Stimulated activated naive B cell treated with anti-CD40 and anti-IgM and Interleukin-4, amounts not matched to agents 10 μg/mL and 1 μg/mL and 100 μg/mL, for 72 hours (primary cell): ENCODE measurements around the gene TTLL10.
A peak's percentile ranks its signal among the peaks of the same experiment; 100 is the strongest.

Experiments
- ATAC-seq, 2 donors: fragments of 150-1000 bp; cut with Tn5 transposase; replicated peaks; 2 replicates each; pipeline ENCODE4 v1.10.0; 2021; ENCODE audit warnings: moderate library complexity in 1 of 2
- DNase-seq: peaks from one replicate; pipeline ENCODE4 v3.0.0; 2021
- H3K27ac Mint-ChIP-seq: one replicate; pipeline ENCODE4 v1.8.0; 2022; ENCODE audit warnings: mild to moderate bottlenecking, mixed read lengths
- H3K27me3 Mint-ChIP-seq, 2 donors: one replicate each; pipeline ENCODE4 v1.8.0; 2022; ENCODE audit warnings: mixed read lengths in 2 of 2
- H3K36me3 Mint-ChIP-seq, 2 donors: one replicate each; pipeline ENCODE4 v1.8.0; 2022; ENCODE audit warnings: mixed read lengths in 2 of 2, mild to moderate bottlenecking in 1 of 2
- H3K4me1 Mint-ChIP-seq, 2 donors: one replicate each; pipeline ENCODE4 v1.8.0; 2022; ENCODE audit warnings: mixed read lengths in 2 of 2, mild to moderate bottlenecking in 1 of 2
- H3K4me3 Mint-ChIP-seq, 2 donors: one replicate each; pipeline ENCODE4 v1.8.0; 2022; ENCODE audit warnings: mild to moderate bottlenecking in 2 of 2, mixed read lengths in 2 of 2, moderate library complexity in 1 of 2
- H3K9me3 Mint-ChIP-seq, 2 donors: one replicate each; pipeline ENCODE4 v1.8.0; 2022; ENCODE audit warnings: mixed read lengths in 2 of 2, mild to moderate bottlenecking in 1 of 2

The TTLL10 gene, protein sequence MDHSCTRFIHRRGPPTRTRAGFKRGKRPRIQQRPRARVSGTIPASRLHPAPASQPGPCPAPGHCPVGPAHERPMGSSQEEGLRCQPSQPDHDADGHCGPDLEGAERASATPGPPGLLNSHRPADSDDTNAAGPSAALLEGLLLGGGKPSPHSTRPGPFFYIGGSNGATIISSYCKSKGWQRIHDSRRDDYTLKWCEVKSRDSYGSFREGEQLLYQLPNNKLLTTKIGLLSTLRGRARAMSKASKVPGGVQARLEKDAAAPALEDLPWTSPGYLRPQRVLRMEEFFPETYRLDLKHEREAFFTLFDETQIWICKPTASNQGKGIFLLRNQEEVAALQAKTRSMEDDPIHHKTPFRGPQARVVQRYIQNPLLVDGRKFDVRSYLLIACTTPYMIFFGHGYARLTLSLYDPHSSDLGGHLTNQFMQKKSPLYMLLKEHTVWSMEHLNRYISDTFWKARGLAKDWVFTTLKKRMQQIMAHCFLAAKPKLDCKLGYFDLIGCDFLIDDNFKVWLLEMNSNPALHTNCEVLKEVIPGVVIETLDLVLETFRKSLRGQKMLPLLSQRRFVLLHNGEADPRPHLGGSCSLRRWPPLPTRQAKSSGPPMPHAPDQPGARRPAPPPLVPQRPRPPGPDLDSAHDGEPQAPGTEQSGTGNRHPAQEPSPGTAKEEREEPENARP

DNA sequence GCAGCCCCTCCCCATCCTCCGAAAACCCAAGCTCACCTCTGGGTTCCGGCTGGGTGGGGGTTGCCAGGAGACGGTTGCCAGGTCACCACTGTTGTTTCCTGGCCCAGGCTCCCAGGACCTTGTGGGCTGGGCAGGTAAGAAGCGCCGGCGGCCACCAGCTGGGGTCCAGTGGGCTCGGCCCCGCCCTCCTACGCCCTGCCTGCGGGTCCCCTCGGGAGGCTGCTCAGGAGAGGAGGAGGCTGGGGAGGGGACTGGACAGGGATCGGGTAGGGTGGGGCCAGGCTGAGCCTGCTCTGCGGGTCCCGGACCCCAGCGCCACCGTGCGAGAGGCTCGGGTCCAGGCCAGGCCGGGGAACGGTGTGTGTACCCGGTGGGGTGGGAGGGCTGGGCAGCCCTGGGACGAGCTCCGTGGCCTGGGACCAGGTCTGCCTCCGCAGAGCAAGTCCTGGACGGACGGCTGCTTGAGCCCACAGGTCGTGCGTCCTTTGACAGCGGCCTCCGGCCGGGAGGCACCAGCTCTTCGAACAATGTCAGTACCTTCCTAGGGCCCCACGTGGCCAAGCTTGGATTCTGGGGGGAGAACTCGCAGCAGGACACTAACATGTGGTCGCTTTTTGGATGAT, at the start of gene TTLL10:
TTLL10 (plus strand) TSS at position 88 of the 623 bp plus-strand sequence. CDS start 5,336 bp downstream, outside the sequence.
- Mint-ChIP-seq H3K4me3 (peak within 1 kb of the TSS; percentile 4 to 53), H3K36me3 (no peaks in the 10 kb centered on the region), H3K27me3 (peaks cover 21 to 36% of the 10 kb centered on the region in 2 donors), H3K4me1 (peaks cover 21 to 75% of the 10 kb centered on the region in 2 donors), H3K27ac (peak within 1 kb of the TSS; percentile 25), H3K9me3 (no peaks in the 10 kb centered on the region)
- ATAC-seq = peak in 1 of 2 donors; percentile 18
- no peak for DNase-seq

DNA sequence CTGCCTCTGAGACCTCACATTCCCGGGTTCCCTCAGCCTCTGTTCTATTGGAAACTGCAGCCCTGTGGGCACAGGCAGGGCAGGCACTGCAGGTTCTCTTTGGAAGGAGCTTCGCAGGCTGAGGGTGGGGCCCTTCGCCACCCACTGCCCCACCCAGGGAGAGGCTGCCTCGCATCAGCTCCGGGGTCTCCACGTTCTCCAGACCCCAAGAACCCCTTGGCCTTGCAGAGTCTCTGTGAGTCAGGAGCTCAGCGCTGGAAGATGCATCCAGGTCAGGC, 49.2 kb upstream of the TTLL10 start:
- H3K27ac Mint-ChIP-seq = peak overlapping the region; percentile 81

DNA sequence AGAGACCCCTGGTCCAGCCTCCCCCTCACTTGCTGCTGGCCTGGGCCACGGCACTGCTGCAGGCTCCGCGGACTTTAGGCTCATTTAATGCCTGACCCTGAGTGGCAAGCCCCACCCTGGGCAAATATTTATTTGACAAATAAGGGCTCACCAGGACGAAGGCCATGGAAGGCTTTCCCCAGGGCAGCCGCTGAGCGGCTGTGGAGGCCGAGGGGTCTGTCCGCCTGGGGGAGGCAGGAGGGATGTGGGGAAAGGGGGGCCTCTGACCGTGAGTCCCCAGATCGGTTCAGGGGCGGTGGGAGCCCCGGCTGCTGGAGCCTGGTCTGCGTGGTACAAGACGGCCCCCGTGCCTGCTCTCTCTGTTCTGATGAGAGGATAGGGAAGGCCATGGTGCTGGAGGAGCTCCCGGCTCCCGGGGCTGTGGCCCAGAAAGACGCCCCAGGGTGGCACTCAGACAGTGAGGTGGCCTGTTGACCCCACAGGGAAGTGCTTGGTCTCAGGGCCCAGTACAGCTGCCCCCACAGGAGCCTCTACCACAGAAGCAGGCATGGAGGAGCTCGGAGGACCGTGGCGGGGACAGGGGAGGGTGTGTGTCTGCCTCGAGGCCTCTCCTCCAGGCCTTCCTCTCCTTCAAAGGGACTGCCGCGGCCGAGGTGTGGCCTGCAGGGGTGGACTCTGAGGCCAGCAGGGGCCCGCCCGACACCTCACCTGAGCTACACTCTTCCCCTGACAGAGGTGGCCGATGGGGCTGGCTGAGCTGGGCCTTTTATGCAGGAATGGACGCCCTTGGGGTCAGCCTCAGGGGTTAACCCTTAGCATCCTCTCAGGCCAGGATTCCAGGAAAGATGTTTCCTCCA, 48.7 kb upstream of the TTLL10 start:
- H3K4me3 Mint-ChIP-seq = no peak overlapping the region
- peaks cover 6 to 7% of the 10 kb centered on the region in 2 donors for H3K9me3 Mint-ChIP-seq
- peak overlapping the region; percentile 81 for H3K27ac Mint-ChIP-seq
- peaks cover 19 to 34% of the 10 kb centered on the region in 2 donors for H3K4me1 Mint-ChIP-seq
- H3K27me3 Mint-ChIP-seq = no peaks in the 10 kb centered on the region
- H3K36me3 Mint-ChIP-seq = peaks cover 4 to 5% of the 10 kb centered on the region in 2 donors
- DNase-seq (no peak), ATAC-seq (no peak)

More for the DNA sequence above, 49.2 kb upstream of the TTLL10 start:
- H3K4me1 Mint-ChIP-seq = peaks cover 19 to 34% of the 10 kb centered on the region in 2 donors
- peaks cover 4 to 5% of the 10 kb centered on the region in 2 donors for H3K36me3 Mint-ChIP-seq
- no peak for ATAC-seq
- H3K27me3 Mint-ChIP-seq = peaks cover 0 to 2% of the 10 kb centered on the region in 2 donors
- peaks cover 6 to 7% of the 10 kb centered on the region in 2 donors for H3K9me3 Mint-ChIP-seq
- no peak overlapping the region for H3K4me3 Mint-ChIP-seq
- DNase-seq = no peak

DNA sequence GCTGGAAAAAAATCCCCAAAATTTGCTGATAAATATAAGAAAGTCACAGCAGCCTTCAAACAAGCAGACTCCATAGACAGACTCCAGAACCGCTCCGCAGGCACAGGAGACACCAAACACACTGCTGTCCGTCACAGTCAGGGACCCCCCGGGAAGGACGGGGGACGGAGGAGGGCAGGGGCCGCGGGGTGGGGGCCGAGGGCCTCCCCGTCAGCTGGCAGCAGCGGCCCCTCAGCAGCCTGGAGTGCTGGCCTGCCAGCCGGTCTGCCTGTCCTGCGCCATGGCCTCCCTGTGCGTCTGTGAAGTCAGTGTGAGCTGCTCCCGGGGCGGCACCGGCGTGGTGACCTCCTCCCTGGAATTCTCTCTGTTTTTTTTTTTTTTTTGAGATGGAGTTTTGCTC, 47.7 kb upstream of the TTLL10 start:
- Mint-ChIP-seq H3K4me3 (no peak overlapping the region), H3K27ac (no peak overlapping the region), H3K4me1 (peaks cover 19 to 42% of the 10 kb centered on the region in 2 donors), H3K9me3 (peaks cover 6 to 7% of the 10 kb centered on the region in 2 donors), H3K36me3 (peaks cover 4 to 5% of the 10 kb centered on the region in 2 donors), H3K27me3 (no peaks in the 10 kb centered on the region)
- DNase-seq (no peak), ATAC-seq (no peak)

DNA sequence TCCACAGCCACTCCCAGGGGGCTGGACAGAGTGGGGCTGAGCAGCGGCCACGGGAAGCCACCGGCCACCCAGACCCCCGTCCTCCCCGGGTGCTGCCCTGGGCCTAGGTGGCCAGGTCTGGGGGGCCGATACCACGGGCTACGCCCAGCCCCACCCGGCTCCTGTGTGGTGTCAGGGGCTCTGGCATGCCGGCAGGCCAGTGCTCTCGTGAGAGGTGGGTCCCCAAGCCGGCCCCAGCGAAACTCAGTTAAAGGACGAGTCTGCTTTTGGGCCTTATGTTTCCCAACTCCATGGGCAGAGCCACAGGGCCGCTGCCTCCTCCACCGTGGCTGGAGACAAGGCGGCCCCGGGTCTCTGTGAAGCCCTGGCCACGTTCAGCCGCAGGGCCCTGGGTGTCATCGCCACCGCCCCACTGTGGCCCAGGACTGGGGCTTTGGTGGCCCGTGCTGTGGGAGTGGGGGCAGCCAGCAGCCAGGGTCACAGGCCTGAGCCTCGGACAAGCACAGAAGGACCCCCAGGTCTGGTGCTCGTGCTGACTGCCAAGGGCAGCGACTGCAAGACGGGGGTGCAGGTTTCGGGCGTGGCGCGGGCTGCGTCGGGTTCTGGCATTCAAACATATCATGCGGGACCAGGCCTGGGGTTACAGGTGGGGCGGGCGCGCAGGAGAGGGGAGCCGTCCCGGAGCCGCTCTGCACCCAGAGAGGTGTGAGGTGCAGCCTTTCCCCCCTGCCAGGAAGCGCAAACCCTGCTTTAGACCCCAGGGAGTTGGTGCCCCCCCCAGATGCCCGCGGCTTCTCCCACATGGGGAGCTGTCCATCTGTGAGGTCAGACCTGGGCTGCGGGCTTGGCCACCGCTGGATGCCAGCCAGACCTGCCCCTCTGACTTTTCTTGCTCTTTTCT, 45.9 kb upstream of the TTLL10 start:
- DNase-seq (no peak), ATAC-seq (no peak)
- Mint-ChIP-seq H3K4me3 (no peak overlapping the region), H3K9me3 (peaks cover 6 to 7% of the 10 kb centered on the region in 2 donors), H3K36me3 (peaks cover 4 to 5% of the 10 kb centered on the region in 2 donors), H3K27ac (no peak overlapping the region), H3K27me3 (no peaks in the 10 kb centered on the region), H3K4me1 (peaks cover 18 to 39% of the 10 kb centered on the region in 2 donors)

DNA sequence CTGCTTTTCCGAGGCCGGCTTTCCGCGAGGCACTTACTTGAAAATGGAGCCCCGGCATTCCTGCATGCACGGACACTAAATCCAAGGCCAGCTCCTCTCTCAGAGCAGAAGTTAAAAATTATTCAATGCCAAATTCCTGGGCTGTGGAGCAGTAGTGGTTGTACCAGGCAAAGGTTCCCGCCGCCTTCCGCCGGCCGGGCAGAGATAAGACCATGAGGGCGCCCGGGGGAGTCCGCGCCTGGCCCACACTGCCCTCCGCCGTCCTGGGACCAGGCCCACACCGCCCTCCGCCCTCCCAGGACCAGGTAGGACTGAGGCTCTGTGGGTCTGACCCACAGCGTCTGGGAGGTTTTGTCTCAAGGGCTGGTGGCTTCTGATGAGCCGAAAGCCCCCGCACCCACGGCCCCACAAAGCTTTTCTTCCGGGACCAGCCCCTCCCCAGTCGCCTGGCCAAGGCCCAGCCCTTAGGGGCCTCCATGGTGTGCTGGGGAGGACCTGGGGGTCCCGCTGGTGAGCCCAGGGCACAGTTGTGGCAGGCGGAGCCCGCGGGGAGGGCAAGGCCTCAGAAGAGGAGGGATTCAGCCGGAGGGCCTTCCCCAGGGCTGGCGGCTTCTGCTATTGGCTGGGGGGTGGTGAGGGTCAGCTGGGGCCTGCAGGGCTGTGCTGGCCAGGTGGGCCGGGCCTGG, 45.1 kb upstream of the TTLL10 start:
- Mint-ChIP-seq H3K4me1 (peaks cover 13 to 31% of the 10 kb centered on the region in 2 donors), H3K27me3 (no peaks in the 10 kb centered on the region), H3K27ac (no peak overlapping the region), H3K36me3 (peaks cover under 1 to 1% of the 10 kb centered on the region in 2 donors), H3K9me3 (peaks cover 4 to 5% of the 10 kb centered on the region in 2 donors), H3K4me3 (no peak overlapping the region)
- ATAC-seq = no peak
- no peak for DNase-seq

DNA sequence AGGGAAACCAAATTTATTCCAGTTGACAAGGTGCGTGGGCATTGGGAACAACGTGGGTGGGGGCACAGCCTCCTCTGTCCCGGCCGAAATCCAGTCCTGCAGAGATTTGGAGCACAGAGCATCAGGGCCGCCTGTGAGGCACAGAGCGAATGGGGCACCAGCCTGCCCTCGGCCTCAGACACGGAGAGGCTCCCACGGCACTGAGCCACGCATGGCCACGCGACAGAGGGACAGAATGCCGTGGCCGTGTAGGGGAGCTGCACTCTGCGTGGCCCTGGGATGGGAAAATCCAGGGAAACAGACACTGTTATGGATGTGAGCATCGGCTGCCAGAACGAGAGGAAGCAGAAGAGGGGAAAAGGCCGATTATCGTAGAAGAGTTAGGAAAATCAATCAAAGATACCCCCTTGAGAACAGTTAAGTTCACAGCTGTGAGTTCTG, 44.3 kb upstream of the TTLL10 start:
- no peaks in the 10 kb centered on the region for H3K9me3 Mint-ChIP-seq
- no peak overlapping the region for H3K27ac Mint-ChIP-seq
- no peaks in the 10 kb centered on the region for H3K36me3 Mint-ChIP-seq
- peaks cover 6 to 23% of the 10 kb centered on the region in 2 donors for H3K4me1 Mint-ChIP-seq
- H3K27me3 Mint-ChIP-seq = no peaks in the 10 kb centered on the region
- no peak overlapping the region for H3K4me3 Mint-ChIP-seq
- DNase-seq = no peak
- no peak for ATAC-seq

DNA sequence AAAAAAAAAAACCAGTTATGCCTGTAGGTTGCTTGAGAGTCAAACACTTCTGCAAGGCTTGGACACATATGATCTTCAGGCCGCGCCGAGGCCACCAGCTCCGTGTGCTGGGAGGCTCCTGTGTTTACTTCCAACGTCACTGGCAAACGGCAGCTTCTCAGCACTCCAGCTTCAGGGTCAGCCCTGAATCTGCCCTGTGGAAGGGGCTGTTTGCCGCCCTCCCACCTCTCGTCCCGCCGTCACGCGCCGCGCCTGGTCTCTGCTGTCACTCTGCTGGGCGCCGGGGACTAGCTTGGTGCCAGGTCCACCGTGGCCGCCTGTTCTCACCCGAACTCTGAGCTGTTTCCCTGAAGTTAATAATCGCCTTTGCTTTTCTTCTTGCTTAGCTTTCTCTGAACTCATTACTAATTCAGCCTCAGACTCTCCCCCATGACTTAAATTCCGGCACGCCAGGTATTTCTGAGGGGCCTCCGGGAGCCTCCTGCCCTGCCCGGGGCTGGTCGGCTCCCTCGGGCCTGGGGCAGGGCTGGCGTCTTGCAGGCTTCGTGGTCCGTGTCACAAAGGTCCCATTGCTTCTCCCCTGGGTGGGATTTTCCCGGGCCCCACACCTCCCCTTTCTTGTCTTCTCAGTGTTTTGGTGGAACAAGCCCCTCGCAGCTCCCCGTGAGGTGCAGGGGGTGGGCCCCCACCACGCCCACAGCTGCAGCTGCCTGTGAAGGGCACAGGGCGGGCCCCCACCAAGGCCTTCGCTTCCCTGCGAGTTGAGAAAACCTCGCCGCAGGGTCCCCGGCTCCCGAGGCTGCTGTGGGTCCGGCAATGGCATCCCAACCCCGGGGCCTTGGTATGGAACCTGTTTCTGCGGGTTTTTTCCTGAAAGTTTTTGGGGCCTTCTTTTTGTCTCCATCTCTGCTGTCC, 43.2 kb upstream of the TTLL10 start:
- Mint-ChIP-seq H3K36me3 (no peaks in the 10 kb centered on the region), H3K27ac (no peak overlapping the region), H3K27me3 (no peaks in the 10 kb centered on the region), H3K4me1 (peaks cover 6 to 19% of the 10 kb centered on the region in 2 donors), H3K4me3 (no peak overlapping the region), H3K9me3 (no peaks in the 10 kb centered on the region)
- DNase-seq = no peak
- no peak for ATAC-seq

DNA sequence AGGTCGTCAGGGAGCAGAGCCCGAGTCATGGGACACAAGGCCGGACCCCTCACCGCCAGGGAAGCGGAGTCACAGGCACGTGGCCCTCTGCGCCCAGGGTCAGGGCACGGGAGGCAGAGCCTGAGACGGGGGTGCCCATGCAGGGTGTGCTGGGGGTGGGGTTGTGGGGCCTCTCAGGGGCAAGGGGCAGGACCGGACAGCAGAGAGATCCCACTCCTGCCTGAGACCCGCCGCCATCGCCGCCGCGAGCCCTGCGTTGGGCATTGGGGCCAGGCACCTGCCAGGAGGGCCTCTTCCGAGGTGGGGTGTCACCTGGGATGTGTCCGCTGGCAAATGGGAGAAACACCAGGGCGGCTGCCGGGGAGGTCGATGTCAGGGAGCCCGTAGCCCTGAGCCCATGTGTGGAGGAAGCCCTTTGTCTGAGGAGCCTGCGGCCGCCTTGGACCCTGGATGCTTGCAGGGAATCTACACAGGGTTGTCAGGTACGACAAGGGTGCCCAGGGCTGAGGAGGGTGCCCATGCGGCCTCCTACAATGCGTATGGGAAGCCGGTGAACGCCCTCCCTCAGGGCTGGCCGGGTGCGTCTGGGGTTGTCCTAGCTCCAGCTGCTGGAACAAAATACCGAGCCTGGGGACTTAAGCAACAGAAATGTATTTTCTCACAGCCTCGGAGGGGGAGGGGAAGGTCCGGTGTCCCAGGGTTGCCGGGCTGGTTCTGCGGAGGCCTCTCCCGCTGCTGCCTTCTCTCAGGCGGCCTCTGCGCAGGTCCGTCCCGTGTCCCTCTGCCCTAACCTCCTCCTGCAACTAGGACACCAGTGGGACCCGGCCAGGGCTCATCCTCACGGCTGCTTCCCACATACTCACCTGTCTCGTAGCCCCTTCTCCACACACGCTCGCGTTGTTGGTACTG, 41.4 kb upstream of the TTLL10 start:
- H3K9me3 Mint-ChIP-seq = no peaks in the 10 kb centered on the region

DNA sequence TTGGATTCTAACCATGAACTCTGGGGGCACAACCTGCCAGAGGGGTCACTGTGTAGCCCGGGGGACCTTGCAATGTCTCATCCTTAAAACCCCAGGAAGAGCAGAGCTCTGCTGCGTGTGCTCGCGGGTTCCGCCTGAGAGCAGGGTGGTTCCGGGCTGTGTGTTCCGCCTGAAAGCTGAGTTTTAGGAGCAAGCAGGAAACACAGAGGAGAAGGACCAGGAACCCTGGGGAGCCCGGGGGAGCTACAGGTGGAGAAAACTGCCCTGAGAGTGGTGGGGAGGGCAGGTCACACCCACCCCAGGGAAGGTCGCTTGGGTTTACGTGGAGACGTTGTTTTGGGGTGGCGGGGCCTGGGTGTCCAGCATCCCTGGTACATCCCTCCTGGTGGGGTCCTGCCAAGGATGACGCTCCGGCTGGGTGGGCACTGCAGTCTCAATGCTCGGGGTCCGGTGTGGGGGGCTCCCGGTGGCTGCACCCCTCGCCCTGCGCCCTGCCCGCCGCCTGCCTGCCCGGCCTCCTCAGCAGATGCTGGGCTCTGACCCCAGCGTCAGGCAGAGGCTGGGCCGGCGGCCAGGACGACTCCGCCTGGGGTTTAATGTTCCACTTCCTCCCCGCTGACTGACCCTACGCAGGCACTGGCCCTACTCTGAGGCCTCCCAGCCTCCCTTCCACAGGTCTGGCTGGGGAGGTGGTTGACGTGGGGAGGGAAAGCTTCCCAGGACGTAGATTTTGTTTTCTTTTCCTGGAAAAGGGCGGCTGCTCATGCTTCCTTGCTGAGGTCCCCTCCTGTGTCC, 40.5 kb upstream of the TTLL10 start:
- Mint-ChIP-seq H3K27me3 (no peaks in the 10 kb centered on the region), H3K36me3 (no peaks in the 10 kb centered on the region), H3K9me3 (no peaks in the 10 kb centered on the region), H3K4me3 (no peak overlapping the region), H3K4me1 (peaks cover 15 to 36% of the 10 kb centered on the region in 2 donors), H3K27ac (no peak overlapping the region)
- DNase-seq (no peak), ATAC-seq (no peak)

More for the DNA sequence above, 41.4 kb upstream of the TTLL10 start:
- H3K4me3 Mint-ChIP-seq = no peak overlapping the region
- H3K4me1 Mint-ChIP-seq = peaks cover 12 to 33% of the 10 kb centered on the region in 2 donors
- DNase-seq = no peak
- H3K27ac Mint-ChIP-seq = no peak overlapping the region
- no peak for ATAC-seq
- H3K27me3 Mint-ChIP-seq = no peaks in the 10 kb centered on the region
- H3K36me3 Mint-ChIP-seq = no peaks in the 10 kb centered on the region
